Skeletal muscle tissue (tissue), 4 donors: Measurements from ENCODE around the gene ZBTB9. TPM values are rescaled to one million over a fixed set of nuclear protein-coding genes. Genes with fewer than 3 reads are reported as not detected.

Source experiments
- H3K27ac ChIP-seq: one replicate; pipeline ENCODE4 v1.7.0; 2013; ENCODE audit warnings: mild to moderate bottlenecking, low read depth, low read length, inconsistent platforms
- H3K27me3 ChIP-seq, 3 donors: one replicate each; pipeline ENCODE4 v1.7.0; 2013; ENCODE audit warnings: low read length in 3 of 3; ENCODE audit not compliant: control insufficient read depth in 3 of 3, insufficient read depth in 3 of 3
- H3K36me3 ChIP-seq, 3 donors: one replicate each; pipeline ENCODE4 v1.7.0; 2013; ENCODE audit warnings: low read length in 3 of 3; ENCODE audit not compliant: control insufficient read depth in 3 of 3, insufficient read depth in 3 of 3
- H3K4me1 ChIP-seq, 3 donors: one replicate each; pipeline ENCODE4 v1.7.0; 2013; ENCODE audit warnings: low read length in 3 of 3, mild to moderate bottlenecking in 3 of 3; ENCODE audit not compliant: control insufficient read depth in 3 of 3, insufficient read depth in 3 of 3
- H3K4me3 ChIP-seq, 3 donors: one replicate each; pipeline ENCODE4 v1.7.0; 2013; ENCODE audit warnings: low read length in 3 of 3
- H3K9ac ChIP-seq, 3 donors: one replicate each; pipeline ENCODE4 v1.7.0; 2013; ENCODE audit warnings: low read length in 3 of 3, mild to moderate bottlenecking in 3 of 3, moderate library complexity in 2 of 3, low read depth in 1 of 3
- H3K9me3 ChIP-seq, 3 donors: one replicate each; pipeline ENCODE4 v1.7.0; 2013; ENCODE audit warnings: low read length in 3 of 3; ENCODE audit not compliant: control insufficient read depth in 3 of 3
- total RNA-seq: library from RNA; depleted of rRNA; stranded (reverse); fragments of >200 nt; gene quantifications from one replicate; pipeline ENCODE4 v1.2.3, GENCODE V29; 2014
- donor health status: Osteomylitis.

ZBTB9 gene
- total RNA-seq, 1 donor from 2014 or later = 11.0 TPM

GRCh38 chr6:33427585-33428223 lies 26.7 kb upstream of the ZBTB9 start:
- H3K4me3 ChIP-seq = peak overlapping the region; percentile 68 to 78 (median 75)

GRCh38 chr6:33428224-33428965 lies 26.0 kb upstream of the ZBTB9 start:
- peak overlapping the region in 1 of 3 donors; percentile 60 for H3K9ac ChIP-seq
- H3K9me3 ChIP-seq = no peaks in the 10 kb centered on the region
- H3K4me1 ChIP-seq = peaks cover 37 to 41% (median 40%) of the 10 kb centered on the region in 3 donors
- no peaks in the 10 kb centered on the region for H3K36me3 ChIP-seq
- H3K27me3 ChIP-seq = peaks cover 0 to 23% (median 0%) of the 10 kb centered on the region in 3 donors
- H3K27ac ChIP-seq = peak overlapping the region; percentile 13
- peak overlapping the region; percentile 24 to 63 (median 62) for H3K4me3 ChIP-seq

More at GRCh38 chr6:33427585-33428223, 26.7 kb upstream of the ZBTB9 start:
- H3K9me3 ChIP-seq = no peaks in the 10 kb centered on the region
- peaks cover 0 to 24% (median 0%) of the 10 kb centered on the region in 3 donors for H3K27me3 ChIP-seq
- H3K4me1 ChIP-seq = peaks cover 35 to 37% (median 37%) of the 10 kb centered on the region in 3 donors
- peak overlapping the region; percentile 45 to 75 (median 61) for H3K9ac ChIP-seq
- H3K36me3 ChIP-seq = no peaks in the 10 kb centered on the region
- H3K27ac ChIP-seq = peak overlapping the region; percentile 25

- Histone ChIP-seq H3K4me1 (peaks cover 40 to 48% (median 46%) of the 10 kb centered on the region in 3 donors), H3K4me3 (no peak overlapping the region)
Observed at GRCh38 chr6:33428966-33429749, 25.2 kb upstream of the ZBTB9 start.

GRCh38 chr6:33429750-33430052 lies 24.7 kb upstream of the ZBTB9 start:
- H3K9me3 ChIP-seq = no peaks in the 10 kb centered on the region
- no peak overlapping the region for H3K4me3 ChIP-seq
- H3K36me3 ChIP-seq = no peaks in the 10 kb centered on the region
- peaks cover 35 to 43% (median 42%) of the 10 kb centered on the region in 3 donors for H3K4me1 ChIP-seq
- peaks cover 0 to 11% (median 0%) of the 10 kb centered on the region in 3 donors for H3K27me3 ChIP-seq
- no peak overlapping the region for H3K27ac ChIP-seq
- no peak overlapping the region for H3K9ac ChIP-seq

More at GRCh38 chr6:33428966-33429749, 25.2 kb upstream of the ZBTB9 start:
- Histone ChIP-seq H3K36me3 (no peaks in the 10 kb centered on the region), H3K9ac (peak overlapping the region in 1 of 3 donors; percentile 3), H3K27me3 (peaks cover 0 to 15% (median 0%) of the 10 kb centered on the region in 3 donors), H3K27ac (peak overlapping the region; percentile 13), H3K9me3 (no peaks in the 10 kb centered on the region)

GRCh38 chr6:33430334-33430733 lies 24.0 kb upstream of the ZBTB9 start:
- Histone ChIP-seq H3K36me3 (peaks cover 0 to 1% (median 0%) of the 10 kb centered on the region in 3 donors), H3K27me3 (peaks cover 0 to 5% (median 0%) of the 10 kb centered on the region in 3 donors), H3K9ac (no peak overlapping the region), H3K9me3 (no peaks in the 10 kb centered on the region), H3K27ac (no peak overlapping the region), H3K4me1 (peaks cover 29 to 37% (median 35%) of the 10 kb centered on the region in 3 donors), H3K4me3 (no peak overlapping the region)

- H3K9me3 ChIP-seq = no peaks in the 10 kb centered on the region
- H3K27me3 ChIP-seq = peaks cover 0 to 5% (median 0%) of the 10 kb centered on the region in 3 donors
- no peak overlapping the region for H3K27ac ChIP-seq
- H3K4me1 ChIP-seq = peaks cover 28 to 34% (median 34%) of the 10 kb centered on the region in 3 donors
- no peak overlapping the region for H3K9ac ChIP-seq
- peaks cover 0 to 6% (median 0%) of the 10 kb centered on the region in 3 donors for H3K36me3 ChIP-seq
- H3K4me3 ChIP-seq = no peak overlapping the region
Observed at GRCh38 chr6:33430991-33431879, 23.1 kb upstream of the ZBTB9 start.

- Histone ChIP-seq H3K36me3 (peaks cover 0 to 10% (median 5%) of the 10 kb centered on the region in 3 donors), H3K4me3 (no peak overlapping the region), H3K9me3 (no peaks in the 10 kb centered on the region), H3K4me1 (peaks cover 27 to 33% (median 33%) of the 10 kb centered on the region in 3 donors), H3K27me3 (peaks cover 0 to 5% (median 0%) of the 10 kb centered on the region in 3 donors), H3K9ac (no peak overlapping the region), H3K27ac (no peak overlapping the region)
Observed at GRCh38 chr6:33431880-33432541, 22.4 kb upstream of the ZBTB9 start.

- Histone ChIP-seq H3K27ac (no peak overlapping the region), H3K9me3 (no peaks in the 10 kb centered on the region), H3K4me3 (no peak overlapping the region), H3K36me3 (peaks cover 0 to 13% (median 5%) of the 10 kb centered on the region in 3 donors), H3K4me1 (peaks cover 22 to 28% (median 28%) of the 10 kb centered on the region in 3 donors), H3K9ac (no peak overlapping the region), H3K27me3 (peaks cover 0 to 5% (median 0%) of the 10 kb centered on the region in 3 donors)
Observed at GRCh38 chr6:33432546-33432945, 21.8 kb upstream of the ZBTB9 start.
